Thyroid gland (tissue), 4 donors: ENCODE data around the gene NSRP1. TPM values are rescaled to one million over a fixed set of nuclear protein-coding genes. Genes with fewer than 3 reads are reported as not detected.
"Not testable (repeated sequence)": the region's sequence is repeated elsewhere in the genome, so short reads cannot be mapped to it uniquely, and the experiment has no call there.

Source experiments
- DNase-seq, 2 donors: peaks; one replicate each; pipeline ENCODE4 v3.0.0-alpha.2; 2019
- H3K27ac ChIP-seq, 3 donors: fragments of 200-600 bp; sonication (generic); 1 replicate in 2 of 3; 2 replicates in 1 of 3; pipeline ENCODE4 v1.5.1; 2016 to 2019; ENCODE audit warnings: mild to moderate bottlenecking in 1 of 3, moderate library complexity in 1 of 3
- H3K27me3 ChIP-seq: fragments of 200-600 bp; sonication (generic); one replicate; pipeline ENCODE4 v1.5.1; 2019
- H3K36me3 ChIP-seq, 2 donors: fragments of 200-600 bp; sonication (generic); one replicate each; pipeline ENCODE4 v1.5.1; 2016 to 2019
- H3K4me1 ChIP-seq, 2 donors: fragments of 200-600 bp; sonication (generic); one replicate each; pipeline ENCODE4 v1.5.1; 2017 to 2019
- H3K4me3 ChIP-seq, 3 donors: fragments of 200-600 bp; sonication (generic); replicated peaks in 1 of 3; 1 replicate in 2 of 3; 2 replicates in 1 of 3; pipeline ENCODE4 v1.5.1; 2016; ENCODE audit warnings: mild to moderate bottlenecking in 1 of 3
- H3K9me3 ChIP-seq: fragments of 200-600 bp; sonication (generic); one replicate; pipeline ENCODE4 v1.5.1; 2017
- POLR2A ChIP-seq, 2 donors: fragments of 450-650 bp; IDR thresholded peaks; one replicate each; pipeline ENCODE4 v1.6.1; 2017; ENCODE audit warnings: antibody characterized with exemption in 2 of 2, mild to moderate bottlenecking in 2 of 2, moderate library complexity in 1 of 2
- WGBS, 2 donors: methylation state at CpG; one replicate each; pipeline ENCODE4 v1.1.5; 2017; 5-methylcytosine and 5-hydroxymethylcytosine counted together
- intact Hi-C: fragments of 100-400 bp; cut with DNase I; formaldehyde crosslinking; loops from one replicate; pipeline ENCODE4 v1.15.1; 2023
- total RNA-seq, 4 donors: library from RNA; depleted of rRNA; stranded (reverse); fragments of >200 nt; gene quantifications; one replicate each; pipeline ENCODE4 v1.2.3, GENCODE V29; 2016
- TF ChIP-seq, protein P1 (sequence below), 6 experiments: fragments of 200-600 bp in 3 of 6; fragments of 450-650 bp in 3 of 6; sonication (generic) in 3 of 6; IDR thresholded peaks; one replicate each; pipeline ENCODE4 v1.5.1; 2016 to 2019; ENCODE audit warnings: antibody characterized with exemption in 6 of 6, mild to moderate bottlenecking in 2 of 6, inconsistent platforms in 1 of 6, moderate library complexity in 1 of 6

Gene NSRP1
- total RNA-seq, 4 donors from 2014 or later, result 21.3 to 33.3 (median 25.5) TPM

DNA sequence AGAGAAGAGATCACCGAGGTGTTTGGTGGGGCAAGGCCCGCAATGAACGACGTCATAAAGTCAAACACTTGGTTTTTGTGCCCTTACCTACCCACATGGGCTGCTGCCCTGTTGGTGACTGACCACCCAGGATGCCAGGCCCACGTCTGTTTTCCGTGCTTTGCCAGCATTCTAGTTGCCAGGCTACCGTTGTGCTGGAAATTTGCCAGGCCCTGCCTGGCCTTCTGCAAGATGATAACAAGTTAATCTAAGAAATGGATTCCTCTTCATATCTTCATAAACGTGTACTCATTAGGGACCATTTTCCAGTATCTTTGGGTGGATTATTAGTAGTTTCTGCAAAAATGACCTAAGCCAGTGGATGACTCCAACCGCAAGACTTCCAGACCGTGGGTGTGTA is 83.5 kb downstream of the NSRP1 start:
- no peak overlapping the region for H3K27ac ChIP-seq
- WGBS, 2 donors, result 86% methylated on average over 10 of the region's 10 CpGs
- no peak for TF ChIP-seq POLR2A (IDR thresholded peaks at IDR 0.05)
- TF ChIP-seq, protein P1, sequence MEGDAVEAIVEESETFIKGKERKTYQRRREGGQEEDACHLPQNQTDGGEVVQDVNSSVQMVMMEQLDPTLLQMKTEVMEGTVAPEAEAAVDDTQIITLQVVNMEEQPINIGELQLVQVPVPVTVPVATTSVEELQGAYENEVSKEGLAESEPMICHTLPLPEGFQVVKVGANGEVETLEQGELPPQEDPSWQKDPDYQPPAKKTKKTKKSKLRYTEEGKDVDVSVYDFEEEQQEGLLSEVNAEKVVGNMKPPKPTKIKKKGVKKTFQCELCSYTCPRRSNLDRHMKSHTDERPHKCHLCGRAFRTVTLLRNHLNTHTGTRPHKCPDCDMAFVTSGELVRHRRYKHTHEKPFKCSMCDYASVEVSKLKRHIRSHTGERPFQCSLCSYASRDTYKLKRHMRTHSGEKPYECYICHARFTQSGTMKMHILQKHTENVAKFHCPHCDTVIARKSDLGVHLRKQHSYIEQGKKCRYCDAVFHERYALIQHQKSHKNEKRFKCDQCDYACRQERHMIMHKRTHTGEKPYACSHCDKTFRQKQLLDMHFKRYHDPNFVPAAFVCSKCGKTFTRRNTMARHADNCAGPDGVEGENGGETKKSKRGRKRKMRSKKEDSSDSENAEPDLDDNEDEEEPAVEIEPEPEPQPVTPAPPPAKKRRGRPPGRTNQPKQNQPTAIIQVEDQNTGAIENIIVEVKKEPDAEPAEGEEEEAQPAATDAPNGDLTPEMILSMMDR (IDR thresholded peaks at IDR 0.05), result no peak

DNA sequence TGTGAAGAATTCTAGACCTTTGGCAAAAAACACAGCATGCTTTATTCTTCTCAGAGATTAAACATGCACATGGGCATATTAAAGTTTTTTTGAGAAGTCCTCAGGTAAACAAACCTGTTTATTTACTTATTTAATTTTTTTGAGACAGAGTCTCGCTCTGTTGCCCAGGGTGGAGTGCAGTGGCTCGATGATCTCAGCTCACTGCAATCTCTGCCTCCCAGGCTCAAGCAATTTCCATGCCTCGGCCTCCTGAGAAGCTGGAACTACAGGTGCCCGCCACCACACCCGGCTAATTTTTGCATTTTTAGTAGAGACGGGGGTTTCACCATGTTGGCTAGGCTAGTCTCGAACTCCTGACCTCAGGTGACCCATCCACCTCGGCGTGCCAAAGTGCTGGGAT is 84.0 kb downstream of the NSRP1 start:
- H3K4me3 ChIP-seq, DNase-seq, H3K27me3 ChIP-seq, H3K36me3 ChIP-seq, H3K4me1 ChIP-seq, intact Hi-C loops, H3K27ac ChIP-seq, H3K9me3 ChIP-seq: not testable (repeated sequence)
- 94% methylated on average over 8 of the region's 9 CpGs for WGBS, 2 donors

More for the DNA sequence above, 83.5 kb downstream of the NSRP1 start:
- H3K36me3 ChIP-seq, result no peaks in the 10 kb centered on the region
- H3K4me3 ChIP-seq, result no peak overlapping the region
- peaks cover 0 to 1% of the 10 kb centered on the region in 2 donors for H3K4me1 ChIP-seq
- DNase-seq, result no peak
- no peaks in the 10 kb centered on the region for H3K9me3 ChIP-seq
- intact Hi-C loops, result no loop called here
- H3K27me3 ChIP-seq, result no peaks in the 10 kb centered on the region

DNA sequence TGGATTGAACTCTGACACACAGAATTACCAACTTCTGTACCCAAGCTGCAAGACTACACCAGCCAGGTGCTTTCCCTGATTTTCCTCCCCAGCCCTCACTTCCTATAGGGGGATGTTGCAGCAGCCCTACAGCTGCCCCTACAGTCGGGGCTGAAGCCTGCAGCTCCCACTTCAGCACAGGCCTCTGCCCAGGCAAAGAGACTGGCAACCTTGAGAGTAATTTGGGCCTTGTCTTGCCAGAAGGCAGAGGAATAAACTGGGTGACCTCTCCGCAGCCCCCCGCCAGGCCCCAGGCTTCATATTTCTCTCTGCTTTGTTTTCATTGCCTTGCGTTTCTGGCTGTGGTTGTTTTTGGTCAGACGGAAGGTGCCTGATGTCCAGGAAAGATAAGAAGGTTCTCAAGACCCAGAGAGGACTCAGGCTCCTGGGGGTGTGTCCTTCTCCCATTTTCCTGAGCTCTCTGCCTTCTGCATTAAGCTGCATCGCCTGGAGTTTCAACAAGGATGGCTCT is 86.9 kb downstream of the NSRP1 start:
- no peaks in the 10 kb centered on the region for H3K36me3 ChIP-seq
- 48 to 54% methylated on average over 6 of the region's 6 CpGs for WGBS, 2 donors
- no peaks in the 10 kb centered on the region for H3K27me3 ChIP-seq
- TF ChIP-seq POLR2A (IDR thresholded peaks at IDR 0.05), result no peak
- TF ChIP-seq, protein P1 (IDR thresholded peaks at IDR 0.05), result no peak
- no peaks in the 10 kb centered on the region for H3K4me1 ChIP-seq
- intact Hi-C loops, result no loop called here
- H3K9me3 ChIP-seq, result no peaks in the 10 kb centered on the region
- no peak overlapping the region for H3K27ac ChIP-seq
- no peak overlapping the region for H3K4me3 ChIP-seq
- no peak for DNase-seq

DNA sequence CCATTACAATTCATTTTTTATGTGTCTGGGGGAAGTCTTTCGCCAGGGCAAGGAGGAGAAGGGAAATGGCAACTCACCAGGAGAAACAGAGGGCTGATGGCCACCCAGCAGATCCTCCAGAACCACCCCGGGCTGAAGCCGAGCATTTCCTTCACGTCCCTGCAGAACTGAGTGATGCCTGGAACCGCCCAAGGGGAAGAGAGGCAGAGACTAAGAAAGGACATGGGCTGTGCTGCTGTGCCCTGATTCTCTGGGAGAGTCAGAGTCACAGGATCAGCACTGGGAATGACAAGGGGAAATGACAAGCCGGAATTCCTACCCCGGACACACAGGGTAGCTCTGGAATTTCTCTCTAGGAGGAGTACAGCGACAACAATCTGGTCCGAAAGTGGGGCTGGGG is 91.0 kb downstream of the NSRP1 start:
- intact Hi-C loops, result no loop called here
- DNase-seq, result no peak
- no peaks in the 10 kb centered on the region for H3K27me3 ChIP-seq
- no peaks in the 10 kb centered on the region for H3K36me3 ChIP-seq
- H3K9me3 ChIP-seq, result no peaks in the 10 kb centered on the region
- 74 to 76% methylated on average over 7 to 9 of the region's 9 CpGs for WGBS, 2 donors
- TF ChIP-seq, protein P1 (IDR thresholded peaks at IDR 0.05), result no peak
- TF ChIP-seq POLR2A (IDR thresholded peaks at IDR 0.05), result no peak
- H3K4me1 ChIP-seq, result no peaks in the 10 kb centered on the region
- H3K4me3 ChIP-seq, result no peak overlapping the region
- H3K27ac ChIP-seq, result no peak overlapping the region

DNA sequence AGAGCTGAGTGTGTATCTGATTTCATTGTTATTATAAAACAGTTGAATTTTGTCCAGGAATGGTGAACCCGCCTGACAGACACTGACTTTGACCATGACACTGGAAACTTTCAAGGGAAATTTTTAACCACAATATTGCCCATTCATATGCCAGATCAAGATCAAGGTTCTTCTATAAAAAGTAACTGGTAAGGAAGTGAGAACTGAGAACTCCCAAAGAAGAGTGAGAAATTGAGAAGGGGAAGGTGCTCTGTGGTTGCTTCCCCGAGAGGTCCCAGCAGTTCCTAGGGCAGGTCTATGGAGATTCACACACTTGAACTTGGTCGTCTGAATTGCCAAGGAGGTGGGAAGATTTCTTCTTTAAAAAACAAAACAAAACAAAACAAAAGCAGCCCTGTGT is 91.6 kb downstream of the NSRP1 start:
- Histone ChIP-seq H3K27ac (no peak overlapping the region), H3K4me1 (no peaks in the 10 kb centered on the region), H3K9me3 (no peaks in the 10 kb centered on the region), H3K27me3 (no peaks in the 10 kb centered on the region), H3K4me3 (no peak overlapping the region), H3K36me3 (no peaks in the 10 kb centered on the region)
- no peak for DNase-seq
- intact Hi-C loops, result no loop called here
- no peak for TF ChIP-seq POLR2A (IDR thresholded peaks at IDR 0.05)
- TF ChIP-seq, protein P1 (IDR thresholded peaks at IDR 0.05), result no peak
- whole genome bisulfite sequencing, 2 donors, result 51 to 59% methylated on average over 3 of the region's 3 CpGs

DNA sequence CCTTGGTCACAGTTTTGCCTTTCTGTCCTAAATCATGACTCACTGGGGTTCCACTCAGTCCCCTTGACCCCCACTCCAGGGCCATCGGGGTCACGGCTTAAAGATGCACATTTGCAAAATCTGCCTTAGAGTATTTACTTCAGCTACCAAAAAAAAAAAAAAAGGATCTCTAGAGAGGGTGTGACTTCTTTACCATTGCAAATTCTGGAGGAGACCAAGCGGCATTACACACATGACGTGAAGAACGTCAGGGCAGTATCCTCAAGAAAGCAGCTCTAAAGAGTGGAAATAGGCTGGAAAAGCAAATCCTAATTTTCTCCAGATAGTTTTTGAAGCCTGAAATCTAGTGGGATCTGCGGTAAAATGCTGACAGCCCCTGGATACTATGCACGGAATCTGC is 93.3 kb downstream of the NSRP1 start:
- Histone ChIP-seq H3K27ac (no peak overlapping the region), H3K4me3 (no peak overlapping the region), H3K4me1 (no peaks in the 10 kb centered on the region), H3K9me3 (no peaks in the 10 kb centered on the region), H3K27me3 (no peaks in the 10 kb centered on the region), H3K36me3 (no peaks in the 10 kb centered on the region)
- 92 to 95% methylated on average over 7 of the region's 7 CpGs for WGBS, 2 donors
- TF ChIP-seq, protein P1 (IDR thresholded peaks at IDR 0.05), result no peak
- no peak for TF ChIP-seq POLR2A (IDR thresholded peaks at IDR 0.05)
- DNase-seq, result no peak
- intact Hi-C loops, result no loop called here
